C4-2B (cell line): Measurements from ENCODE around the gene ANKRD24.

Experiments
- CTCF ChIP-seq: fragments of 450-650 bp; conservative IDR thresholded peaks from 2 replicates; pipeline ENCODE4 v1.5.1; 2017; ENCODE audit warnings: mild to moderate bottlenecking
- ZFX ChIP-seq: fragments of 450-650 bp; IDR thresholded peaks from 2 replicates; pipeline ENCODE4 v1.6.1; 2017

- TF ChIP-seq CTCF, result no peak
- TF ChIP-seq ZFX, result no peak
These were observed 7.2 kb downstream of the ANKRD24 start for GRCh38 chr19:4189641-4190040.
